Right lobe of liver (tissue), 4 donors: ENCODE data around the gene ARHGEF12.

ENCODE experiments used
- CTCF ChIP-seq, 4 donors: fragments of 200-600 bp in 3 of 4; fragments of 450-650 bp in 1 of 4; IDR thresholded peaks; one replicate each; pipeline versions ENCODE4 v1.5.1 to v1.8.0; 2016 to 2022; ENCODE audit warnings: antibody characterized with exemption in 4 of 4, mild to moderate bottlenecking in 2 of 4
- POLR2A ChIP-seq: fragments of 450-650 bp; IDR thresholded peaks from one replicate; pipeline ENCODE4 v1.6.1; 2017; ENCODE audit warnings: antibody characterized with exemption, mild to moderate bottlenecking
- donor health status: DM: no; HTN: no; CAD: no.
- donor health status: DM: no; HTN: no; CAD: no.
- donor health status: DM: no; HTN: yes; CAD: no.

- TF ChIP-seq POLR2A: no peak
- no peak for TF ChIP-seq CTCF (IDR thresholded peaks at IDR 0.05)
These were observed 21.4 kb downstream of the ARHGEF12 start for GRCh38 chr11:120357620-120358019.
